Measurements from ENCODE around the gene BACE2. TPM values are rescaled to one million over a fixed set of nuclear protein-coding genes. Genes with fewer than 3 reads are reported as not detected.

The BACE2 gene
- total and polyA plus RNA-seq, 2 donors (not counting 1 experiment from before 2014, with no cell fraction given), result 18.4 to 40.8 TPM

- intact Hi-C loops (cut with micrococcal nuclease), result no loop called here
- Mint-ChIP-seq H3K4me1 (peaks cover 32% of the 10 kb centered on the region), H3K4me3 (no peak overlapping the region), H3K9me3 (ENCODE audit: insufficient read depth) (no peaks in the 10 kb centered on the region), H3K27ac (no peak overlapping the region), H3K27me3 (no peaks in the 10 kb centered on the region)
- no peak overlapping the region for H3K4me2 ChIP-seq (replicated peaks; ENCODE audit: low read depth, low read length, poor library complexity, severe bottlenecking)
- H3K36me3 ChIP-seq (replicated peaks in 1 of 2; ENCODE audit: control extremely low read depth in 1 of 2, control insufficient read depth in 1 of 2, extremely low read depth in 1 of 2, insufficient read depth in 2 of 2, low read length in 1 of 2), result peaks cover 0 to 3% of the 10 kb centered on the region in 2 experiments
- H3K27me3 ChIP-seq (replicated peaks in 1 of 4; ENCODE audit: control extremely low read depth in 1 of 4, control insufficient read depth in 3 of 4, insufficient read depth in 4 of 4, low read length in 3 of 4), result no peaks in the 10 kb centered on the region
- H3K9me3 ChIP-seq (ENCODE audit: control extremely low read depth in 1 of 3, control insufficient read depth in 2 of 3, insufficient read depth in 1 of 3, low read length in 2 of 3), result no peaks in the 10 kb centered on the region
- H4K20me1 ChIP-seq (ENCODE audit: control insufficient read depth, insufficient read depth, low read length, poor library complexity, severe bottlenecking), result no peaks in the 10 kb centered on the region
- no peak for DNase-seq
- no peak overlapping the region for H3K4me3 ChIP-seq (ENCODE audit: control extremely low read depth in 1 of 5, extremely low read depth in 1 of 5, insufficient read depth in 1 of 5, low read depth in 2 of 5, low read length in 4 of 5)
- no peak overlapping the region for H3K27ac ChIP-seq (ENCODE audit: low read length in 2 of 2)
- POLR2A ChIA-PET, result no interaction called here
- H3K9ac ChIP-seq (ENCODE audit: low read length), result no peak overlapping the region
- WGBS (ENCODE audit: insufficient coverage), result no CpG with 5 or more reads among the region's 5 CpGs
- no peak for ATAC-seq (ENCODE audit: low read depth)
- peaks cover 16 to 31% of the 10 kb centered on the region in 2 donors for H3K4me1 ChIP-seq (ENCODE audit: control insufficient read depth in 2 of 2, insufficient read depth in 2 of 2, low read length in 2 of 2)
- CTCF ChIA-PET, result interaction anchor here (0.6 to 1.6 kb wide), 2 partner anchors 31 to 37 kb away, joined by 3 read pairs; no protein-coding TSS in a partner anchor
- peaks cover 2% of the 10 kb centered on the region for H3K79me2 ChIP-seq (ENCODE audit: control insufficient read depth, insufficient read depth, low read length)
- TF ChIP-seq CTCF (IDR thresholded peaks at IDR 0.05) (no peak), EZH2 (IDR thresholded peaks at IDR 0.05; ENCODE audit: borderline replicate concordance, insufficient read depth, low read depth, low read length, poor library complexity, severe bottlenecking) (no peak)
- no peak overlapping the region for H2AFZ ChIP-seq (ENCODE audit: insufficient read depth, low read depth, low read length, poor library complexity, severe bottlenecking)
Measured at GRCh38 chr21:41201385-41201784, 33.4 kb downstream of the BACE2 start.

GRCh38 chr21:41204736-41205135, 36.8 kb downstream of the BACE2 start:
- Histone ChIP-seq H3K36me3 (replicated peaks in 1 of 2; ENCODE audit: control extremely low read depth in 1 of 2, control insufficient read depth in 1 of 2, extremely low read depth in 1 of 2, insufficient read depth in 2 of 2, low read length in 1 of 2) (peaks cover 0 to 3% of the 10 kb centered on the region in 2 experiments), H3K4me1 (ENCODE audit: control insufficient read depth in 2 of 2, insufficient read depth in 2 of 2, low read length in 2 of 2) (peaks cover 0 to 5% of the 10 kb centered on the region in 2 donors), H3K27me3 (replicated peaks in 1 of 4; ENCODE audit: control extremely low read depth in 1 of 4, control insufficient read depth in 3 of 4, insufficient read depth in 4 of 4, low read length in 3 of 4) (no peaks in the 10 kb centered on the region), H4K20me1 (ENCODE audit: control insufficient read depth, insufficient read depth, low read length, poor library complexity, severe bottlenecking) (no peaks in the 10 kb centered on the region), H3K9ac (ENCODE audit: low read length) (no peak overlapping the region), H3K27ac (ENCODE audit: low read length in 2 of 2) (no peak overlapping the region), H3K4me2 (replicated peaks; ENCODE audit: low read depth, low read length, poor library complexity, severe bottlenecking) (no peak overlapping the region), H2AFZ (ENCODE audit: insufficient read depth, low read depth, low read length, poor library complexity, severe bottlenecking) (no peak overlapping the region), H3K4me3 (ENCODE audit: control extremely low read depth in 1 of 5, extremely low read depth in 1 of 5, insufficient read depth in 1 of 5, low read depth in 2 of 5, low read length in 4 of 5) (no peak overlapping the region), H3K79me2 (ENCODE audit: control insufficient read depth, insufficient read depth, low read length) (peaks cover 2% of the 10 kb centered on the region), H3K9me3 (ENCODE audit: control extremely low read depth in 1 of 3, control insufficient read depth in 2 of 3, insufficient read depth in 1 of 3, low read length in 2 of 3) (no peaks in the 10 kb centered on the region)
- H3K27me3 Mint-ChIP-seq, result no peaks in the 10 kb centered on the region
- ChIA-PET CTCF (no interaction called here), POLR2A (no interaction called here)
- no peak overlapping the region for H3K27ac Mint-ChIP-seq
- ATAC-seq (ENCODE audit: low read depth) (no peak), DNase-seq (no peak)
- no peaks in the 10 kb centered on the region for H3K9me3 Mint-ChIP-seq (ENCODE audit: insufficient read depth)
- intact Hi-C loops (cut with micrococcal nuclease), result no loop called here
- H3K4me3 Mint-ChIP-seq, result no peak overlapping the region
- WGBS (ENCODE audit: insufficient coverage), result no CpG with 5 or more reads among the region's 3 CpGs
- H3K4me1 Mint-ChIP-seq, result peaks cover 11% of the 10 kb centered on the region
- TF ChIP-seq EZH2 (IDR thresholded peaks at IDR 0.05; ENCODE audit: borderline replicate concordance, insufficient read depth, low read depth, low read length, poor library complexity, severe bottlenecking) (no peak), CTCF (IDR thresholded peaks at IDR 0.05) (no peak)
